Suprapubic skin (tissue), 4 donors: Measurements from ENCODE around the gene LCAT. TPM values are rescaled to one million over a fixed set of nuclear protein-coding genes. Genes with fewer than 3 reads are reported as not detected.

Experiments
- DNase-seq, 2 donors: peaks; one replicate each; pipeline ENCODE4 v3.0.0-alpha.2; 2019; ENCODE audit warnings: low spot score in 2 of 2
- H3K27ac ChIP-seq: fragments of 200-600 bp; sonication (generic); one replicate; pipeline ENCODE4 v1.5.1; 2019
- H3K27me3 ChIP-seq: fragments of 200-600 bp; sonication (generic); one replicate; pipeline ENCODE4 v1.5.1; 2019
- H3K36me3 ChIP-seq: fragments of 200-600 bp; sonication (generic); one replicate; pipeline ENCODE4 v1.5.1; 2019
- H3K4me1 ChIP-seq: fragments of 200-600 bp; sonication (generic); one replicate; pipeline ENCODE4 v1.5.1; 2019
- H3K4me3 ChIP-seq: fragments of 200-600 bp; sonication (generic); one replicate; pipeline ENCODE4 v1.5.1; 2019; ENCODE audit warnings: mild to moderate bottlenecking
- H3K9me3 ChIP-seq: fragments of 200-600 bp; sonication (generic); one replicate; pipeline ENCODE4 v1.5.1; 2019
- EP300 ChIP-seq: sonication (generic); formaldehyde crosslinking; IDR thresholded peaks from one replicate; pipeline ENCODE4 v1.6.1; 2017; ENCODE audit warnings: antibody characterized with exemption
- POLR2A ChIP-seq, 2 donors: fragments of 450-650 bp; IDR thresholded peaks; one replicate each; pipeline ENCODE4 v1.6.1; 2017; ENCODE audit warnings: antibody characterized with exemption in 2 of 2, mild to moderate bottlenecking in 2 of 2, moderate library complexity in 2 of 2
- POLR2AphosphoS5 ChIP-seq, 3 donors: sonication (generic); formaldehyde crosslinking; IDR thresholded peaks; one replicate each; pipeline ENCODE4 v1.6.1; 2017; ENCODE audit warnings: antibody characterized with exemption in 3 of 3
- WGBS: methylation state at CpG from one replicate; pipeline ENCODE4 v1.1.5; 2018; 5-methylcytosine and 5-hydroxymethylcytosine counted together
- total RNA-seq, 4 donors: library from RNA; depleted of rRNA; stranded (reverse); fragments of >200 nt; gene quantifications; one replicate each; pipeline ENCODE4 v1.1.0, GENCODE V29; 2016
- TF ChIP-seq, protein P1 (sequence below), 2 donors: fragments of 200-600 bp in 1 of 2; fragments of 450-650 bp in 1 of 2; sonication (generic) in 1 of 2; IDR thresholded peaks; one replicate each; pipeline ENCODE4 v1.5.1; 2016 to 2019; ENCODE audit warnings: antibody characterized with exemption in 2 of 2, mild to moderate bottlenecking in 1 of 2, moderate library complexity in 1 of 2

Gene LCAT
- total RNA-seq, 4 donors from 2014 or later: 10.6 to 61.4 (median 22.6) TPM

DNA sequence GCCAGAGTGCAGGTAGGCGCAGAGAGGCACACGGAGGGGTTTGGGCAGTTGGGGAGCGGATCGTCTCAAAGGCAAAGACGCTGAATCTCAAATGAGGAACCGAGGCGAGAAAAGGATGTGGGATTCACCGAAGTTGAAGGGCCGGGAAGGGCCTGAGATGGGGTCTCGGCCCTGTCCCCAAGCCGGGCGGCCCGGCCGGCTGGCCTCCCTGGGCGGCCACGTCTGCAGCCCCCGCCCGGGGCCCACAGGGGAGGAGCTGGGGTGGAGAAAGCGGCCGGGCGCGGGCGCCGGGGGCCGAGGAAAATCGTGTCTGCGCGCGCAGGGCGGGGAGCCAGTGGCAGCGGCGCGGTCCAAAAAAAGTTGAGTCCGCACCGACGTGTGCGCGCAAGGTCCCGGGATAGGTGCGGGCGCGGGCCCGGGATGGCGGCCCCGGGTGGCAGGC, 24.1 kb upstream of the LCAT start:
- H3K36me3 ChIP-seq: no peaks in the 10 kb centered on the region
- WGBS: 3% methylated on average over 10 of the region's 45 CpGs
- H3K27me3 ChIP-seq: no peaks in the 10 kb centered on the region
- H3K4me1 ChIP-seq: peaks cover 51% of the 10 kb centered on the region
- H3K27ac ChIP-seq: peak overlapping the region; percentile 95
- peak overlapping the region; percentile 74 for H3K4me3 ChIP-seq
- no peaks in the 10 kb centered on the region for H3K9me3 ChIP-seq
- DNase-seq: peak in 1 of 2 donors; percentile 71
- TF ChIP-seq POLR2A (IDR thresholded peaks at IDR 0.05) (no peak), EP300 (no peak), POLR2AphosphoS5 (IDR thresholded peaks at IDR 0.05) (no peak)
- TF ChIP-seq, protein P1, sequence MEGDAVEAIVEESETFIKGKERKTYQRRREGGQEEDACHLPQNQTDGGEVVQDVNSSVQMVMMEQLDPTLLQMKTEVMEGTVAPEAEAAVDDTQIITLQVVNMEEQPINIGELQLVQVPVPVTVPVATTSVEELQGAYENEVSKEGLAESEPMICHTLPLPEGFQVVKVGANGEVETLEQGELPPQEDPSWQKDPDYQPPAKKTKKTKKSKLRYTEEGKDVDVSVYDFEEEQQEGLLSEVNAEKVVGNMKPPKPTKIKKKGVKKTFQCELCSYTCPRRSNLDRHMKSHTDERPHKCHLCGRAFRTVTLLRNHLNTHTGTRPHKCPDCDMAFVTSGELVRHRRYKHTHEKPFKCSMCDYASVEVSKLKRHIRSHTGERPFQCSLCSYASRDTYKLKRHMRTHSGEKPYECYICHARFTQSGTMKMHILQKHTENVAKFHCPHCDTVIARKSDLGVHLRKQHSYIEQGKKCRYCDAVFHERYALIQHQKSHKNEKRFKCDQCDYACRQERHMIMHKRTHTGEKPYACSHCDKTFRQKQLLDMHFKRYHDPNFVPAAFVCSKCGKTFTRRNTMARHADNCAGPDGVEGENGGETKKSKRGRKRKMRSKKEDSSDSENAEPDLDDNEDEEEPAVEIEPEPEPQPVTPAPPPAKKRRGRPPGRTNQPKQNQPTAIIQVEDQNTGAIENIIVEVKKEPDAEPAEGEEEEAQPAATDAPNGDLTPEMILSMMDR (IDR thresholded peaks at IDR 0.05): no peak

DNA sequence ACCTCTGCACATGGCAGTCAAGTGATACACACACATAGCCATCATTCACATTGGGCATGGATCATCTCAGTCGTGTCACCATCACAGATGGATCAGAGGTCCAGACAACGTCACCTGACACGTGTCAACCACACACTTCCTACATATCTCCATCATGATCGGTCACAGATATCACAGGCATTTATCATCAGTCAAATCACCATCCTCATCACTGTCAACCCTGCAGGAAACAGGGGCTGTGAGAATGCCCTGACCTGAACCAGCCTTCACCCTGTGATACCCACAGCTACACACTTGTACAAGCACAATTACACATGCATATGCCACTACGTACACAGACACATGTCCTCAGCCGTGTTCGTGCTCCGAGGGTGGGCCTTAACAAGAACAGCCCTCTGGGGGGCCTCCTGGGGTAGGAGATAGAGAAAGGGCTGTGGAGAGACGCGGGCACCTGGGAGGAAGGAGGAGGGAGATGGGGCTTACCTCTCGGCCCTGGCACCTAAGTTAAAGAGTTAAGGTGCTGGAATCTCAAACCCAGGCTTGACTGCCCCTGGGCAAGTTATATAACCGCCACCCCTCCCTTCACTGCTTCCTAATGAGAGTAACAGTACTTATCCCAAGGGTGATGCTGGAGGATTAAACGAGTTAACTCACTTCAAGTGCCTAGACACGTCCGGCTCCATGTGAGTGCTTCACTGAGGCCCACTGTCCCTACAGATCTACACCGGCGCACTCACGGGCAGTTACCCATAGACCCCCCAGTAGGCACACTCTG, 23.4 kb upstream of the LCAT start:
- H3K36me3 ChIP-seq: no peaks in the 10 kb centered on the region
- peak in 1 of 2 donors; percentile 62 for DNase-seq
- TF ChIP-seq EP300 (no peak), POLR2AphosphoS5 (IDR thresholded peaks at IDR 0.05) (no peak), POLR2A (IDR thresholded peaks at IDR 0.05) (no peak)
- TF ChIP-seq, protein P1 (IDR thresholded peaks at IDR 0.05): no peak
- H3K27me3 ChIP-seq: no peaks in the 10 kb centered on the region
- H3K9me3 ChIP-seq: no peaks in the 10 kb centered on the region
- peak overlapping the region; percentile 74 for H3K4me3 ChIP-seq
- H3K4me1 ChIP-seq: peaks cover 56% of the 10 kb centered on the region
- peak overlapping the region; percentile 95 for H3K27ac ChIP-seq
- WGBS: 6% methylated on average over 16 of the region's 18 CpGs

DNA sequence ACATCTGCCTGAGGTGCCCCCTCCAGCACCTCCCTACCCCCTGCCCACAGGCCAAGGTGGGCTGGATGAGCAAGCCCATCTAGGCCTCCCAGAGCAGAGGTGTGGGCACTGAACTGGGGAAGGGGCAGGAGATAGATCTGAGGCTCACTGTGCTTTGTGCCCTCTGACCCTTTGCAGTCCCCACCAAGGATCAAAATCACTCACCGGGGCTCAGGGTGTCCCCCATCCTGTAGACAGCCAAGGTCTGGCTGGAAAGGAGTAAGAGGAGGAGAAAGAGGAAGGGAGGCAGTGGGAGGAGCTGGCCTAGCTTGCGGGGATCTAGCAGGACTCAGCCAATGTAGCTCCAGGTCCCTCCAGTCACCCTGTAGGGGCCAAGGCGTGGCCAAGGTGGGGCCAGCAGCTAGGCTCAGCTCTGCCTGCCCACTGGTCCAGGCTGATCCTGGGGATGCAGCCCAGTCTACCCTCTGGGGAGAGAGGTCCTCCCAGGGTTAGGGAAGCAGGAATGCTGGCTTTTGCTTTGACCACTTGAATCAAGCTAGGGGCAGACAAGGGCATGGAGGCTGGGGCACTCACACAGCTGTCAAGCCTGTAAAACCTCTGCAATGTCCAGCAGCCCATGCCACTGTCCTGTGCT, 22.7 kb upstream of the LCAT start:
- H3K36me3 ChIP-seq: peaks cover 6% of the 10 kb centered on the region
- DNase-seq: peak in 1 of 2 donors; percentile 62
- TF ChIP-seq POLR2A (IDR thresholded peaks at IDR 0.05) (no peak), EP300 (no peak), POLR2AphosphoS5 (IDR thresholded peaks at IDR 0.05) (no peak)
- TF ChIP-seq, protein P1 (IDR thresholded peaks at IDR 0.05): no peak
- H3K4me1 ChIP-seq: peaks cover 62% of the 10 kb centered on the region
- H3K27ac ChIP-seq: peak overlapping the region; percentile 95
- no peaks in the 10 kb centered on the region for H3K27me3 ChIP-seq
- 17% methylated on average over 3 of the region's 3 CpGs for WGBS
- H3K4me3 ChIP-seq: peak overlapping the region; percentile 74
- no peaks in the 10 kb centered on the region for H3K9me3 ChIP-seq

DNA sequence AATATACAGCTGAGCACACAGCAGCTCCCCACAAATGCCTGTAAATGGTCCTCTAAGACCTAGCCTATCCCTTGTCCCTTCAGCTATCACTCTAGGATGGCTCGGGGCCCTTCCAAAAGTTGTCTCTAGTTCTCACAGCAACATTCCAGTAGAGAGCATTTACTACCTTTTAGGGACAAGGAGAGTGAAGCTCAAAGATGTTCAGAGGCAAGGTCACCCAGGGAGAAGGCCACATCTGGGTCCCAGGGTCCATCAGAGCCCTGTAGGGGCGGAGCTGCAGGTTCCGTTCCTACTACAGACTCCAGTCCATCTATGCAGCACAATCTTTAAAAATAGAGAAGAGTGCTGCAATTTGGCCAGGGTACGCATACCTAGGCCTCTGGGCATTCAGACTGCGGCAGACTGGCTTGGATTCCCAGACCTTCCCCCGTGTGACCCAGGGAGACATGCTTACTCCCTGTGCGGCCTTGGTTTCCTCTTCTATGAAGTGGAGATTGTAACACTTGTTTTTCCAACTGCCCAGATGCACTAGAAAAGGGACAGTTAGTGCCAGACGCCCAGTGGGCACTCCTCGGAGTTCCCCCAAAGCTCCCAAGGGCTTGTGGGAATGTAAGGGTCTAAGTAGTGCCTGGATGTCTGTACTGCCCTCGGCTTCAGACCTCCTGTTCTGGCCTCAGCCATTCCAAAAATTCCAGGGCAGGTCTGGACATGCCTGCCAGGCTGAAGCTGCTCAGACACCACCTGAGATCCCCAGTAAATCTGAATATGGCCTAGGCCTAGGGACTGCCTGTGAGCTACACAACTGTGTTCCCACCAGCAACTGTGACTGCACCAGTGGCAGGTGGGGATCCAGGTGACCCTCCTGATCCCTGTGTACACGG, 22.0 kb upstream of the LCAT start:
- Histone ChIP-seq H3K27ac (peak overlapping the region; percentile 95), H3K4me3 (peak overlapping the region; percentile 74), H3K9me3 (no peaks in the 10 kb centered on the region), H3K36me3 (peaks cover 12% of the 10 kb centered on the region), H3K4me1 (peaks cover 70% of the 10 kb centered on the region), H3K27me3 (no peaks in the 10 kb centered on the region)
- 43% methylated on average over 6 of the region's 11 CpGs for WGBS
- no peak for TF ChIP-seq EP300
- no peak for TF ChIP-seq POLR2A (IDR thresholded peaks at IDR 0.05)
- TF ChIP-seq, protein P1 (IDR thresholded peaks at IDR 0.05): no peak
- no peak for TF ChIP-seq POLR2AphosphoS5 (IDR thresholded peaks at IDR 0.05)
- no peak for DNase-seq
